GM12878 (cell line): ENCODE measurements around the gene OTOG. TPM values are rescaled to one million over a fixed set of nuclear protein-coding genes. Genes with fewer than 3 reads are reported as not detected.

Experiments
- ATAC-seq: fragments of 200-7000 bp; cut with Tn5 transposase; 3 replicates; pipeline ENCODE4 v1.9.1; 2020; ENCODE audit warnings: mild to moderate bottlenecking, moderate library complexity
- BruUV-seq: library from RNA; stranded (reverse); fragments of 400-500 nt; replicated peaks from 2 replicates; lab custom pipeline; 2021; lab: Mats Ljungman, UMichigan
- CTCF ChIA-PET: fragments of 300-600 bp; sonication (Branson Sonifier 250); formaldehyde crosslinking; extraction: SDS; loops from one replicate; lab custom pipeline; 2021; ENCODE audit warnings: inconsistent platforms; lab: Yijun Ruan, JAX
- POLR2A ChIA-PET: fragments of 350-600 bp; formaldehyde crosslinking; extraction: SDS; loops from one replicate; lab custom pipeline; 2021; ENCODE audit warnings: inconsistent platforms; lab: Charles Lee
- RAD21 ChIA-PET: fragments of 300-600 bp; sonication (Branson Sonifier 250); formaldehyde crosslinking; loops from one replicate; lab custom pipeline; 2023; ENCODE audit warnings: antibody characterized with exemption; ENCODE audit not compliant: unreplicated experiment; lab: Charles Lee
- SMC1A ChIA-PET: fragments of 300-600 bp; sonication (Branson Sonifier 250); formaldehyde crosslinking; loops from one replicate; lab custom pipeline; 2023; ENCODE audit not compliant: unreplicated experiment, uncharacterized antibody; lab: Charles Lee
- DNase-seq: peaks from one replicate; pipeline ENCODE4 v3.0.0-alpha.2; 2011; ENCODE audit warnings: low read depth, low spot score
- FAIRE-seq: peaks from 3 replicates; lab custom pipeline; 2011; peaks lifted over from hg19 to GRCh38; lab: Jason Lieb, UNC
- H2AFZ ChIP-seq: 2 replicates; pipeline ENCODE4 v1.6.0; 2011; ENCODE audit warnings: low read depth, low read length, control low read depth; ENCODE audit not compliant: control insufficient read depth
- H3K27ac ChIP-seq: 2 replicates; pipeline ENCODE4 v1.5.1; 2011; ENCODE audit warnings: control low read depth; ENCODE audit not compliant: control insufficient read depth, insufficient read depth
- H3K27me3 ChIP-seq, 2 experiments: replicated peaks in 1 of 2; 2 replicates each; pipeline versions ENCODE4 v1.6.0 to v1.6.1; 2011; ENCODE audit warnings: low read length in 1 of 2; ENCODE audit not compliant: control insufficient read depth in 2 of 2, insufficient read depth in 2 of 2
- H3K36me3 ChIP-seq, 2 experiments: 2 replicates each; pipeline ENCODE4 v1.5.1; 2011; ENCODE audit warnings: low read length in 1 of 2; ENCODE audit not compliant: control insufficient read depth in 2 of 2, insufficient read depth in 2 of 2
- H3K4me1 ChIP-seq: 2 replicates; pipeline ENCODE4 v1.6.1; 2011; ENCODE audit warnings: mild to moderate bottlenecking, low read length, moderate library complexity, mixed read lengths; ENCODE audit not compliant: control insufficient read depth, insufficient read depth
- H3K4me2 ChIP-seq: 2 replicates; pipeline ENCODE4 v1.6.0; 2011; ENCODE audit warnings: control low read depth; ENCODE audit not compliant: control insufficient read depth, insufficient read depth
- H3K4me3 ChIP-seq: fragments of 200-600 bp; sonication (generic); 2 replicates; pipeline ENCODE4 v1.5.1; 2016
- H3K79me2 ChIP-seq: 2 replicates; pipeline ENCODE4 v1.6.0; 2011; ENCODE audit warnings: low read length; ENCODE audit not compliant: control insufficient read depth, insufficient read depth
- H3K9ac ChIP-seq: 2 replicates; pipeline ENCODE4 v1.8.0; 2011; ENCODE audit warnings: low read length, control low read depth, mixed read lengths; ENCODE audit not compliant: control insufficient read depth, insufficient read depth
- H3K9me3 ChIP-seq: replicated peaks from 3 replicates; pipeline ENCODE4 v1.5.1; 2011; ENCODE audit warnings: mild to moderate bottlenecking, low read length; ENCODE audit not compliant: control insufficient read depth, insufficient read depth
- H4K20me1 ChIP-seq: 2 replicates; pipeline ENCODE4 v1.6.0; 2011; ENCODE audit not compliant: control insufficient read depth, insufficient read depth
- ATF7 ChIP-seq: fragments of 450-650 bp; IDR thresholded peaks from 2 replicates; pipeline ENCODE4 v1.6.1; 2016; ENCODE audit warnings: low read depth, mild to moderate bottlenecking
- CHD4 ChIP-seq: fragments of 200-600 bp; sonication (generic); IDR thresholded peaks from 2 replicates; pipeline ENCODE4 v1.6.1; 2016; ENCODE audit warnings: mild to moderate bottlenecking
- CTCF ChIP-seq, 3 experiments: IDR thresholded peaks in 2 of 3; conservative IDR thresholded peaks in 1 of 3; 2 replicates each; pipeline ENCODE4 v1.5.1; 2011; ENCODE audit warnings: low read depth in 3 of 3, low read length in 3 of 3, mild to moderate bottlenecking in 3 of 3, control low read depth in 2 of 3, moderate library complexity in 2 of 3, inconsistent platforms in 1 of 3, mixed read lengths in 1 of 3; ENCODE audit not compliant: control insufficient read depth in 2 of 3, insufficient read depth in 1 of 3; ENCODE audit errors: extremely low read depth in 1 of 3
- FOXM1 ChIP-seq: IDR thresholded peaks from 2 replicates; pipeline ENCODE4 v1.6.1; 2012; ENCODE audit warnings: low read depth, mild to moderate bottlenecking, inconsistent platforms, low read length, moderate library complexity
- HDAC2 ChIP-seq: fragments of 200-600 bp; sonication (generic); IDR thresholded peaks from 2 replicates; pipeline ENCODE4 v1.6.1; 2017
- IKZF2 ChIP-seq, 2 experiments: fragments of 450-650 bp; IDR thresholded peaks; 2 replicates each; pipeline ENCODE4 v1.6.1; 2017; ENCODE audit warnings: mild to moderate bottlenecking in 2 of 2, moderate library complexity in 2 of 2
- IRF5 ChIP-seq: fragments of 450-650 bp; IDR thresholded peaks from 2 replicates; pipeline ENCODE4 v1.6.1; 2017; ENCODE audit warnings: borderline replicate concordance
- MTA2 ChIP-seq: fragments of 450-650 bp; IDR thresholded peaks from 2 replicates; pipeline ENCODE4 v1.6.1; 2016; ENCODE audit warnings: low read depth, mild to moderate bottlenecking, moderate library complexity
- MYB ChIP-seq: fragments of 150-350 bp; IDR thresholded peaks from 2 replicates; pipeline ENCODE4 v1.6.1; 2014; ENCODE audit warnings: mild to moderate bottlenecking, low read depth, low read length, borderline replicate concordance
- NFIC ChIP-seq: IDR thresholded peaks from 2 replicates; pipeline ENCODE4 v1.6.1; 2012; ENCODE audit warnings: low read depth, mild to moderate bottlenecking, inconsistent platforms, low read length, moderate library complexity
- NKRF ChIP-seq: fragments of 450-650 bp; conservative IDR thresholded peaks from 2 replicates; pipeline ENCODE4 v1.6.1; 2017; ENCODE audit warnings: mild to moderate bottlenecking, moderate library complexity
- PML ChIP-seq: IDR thresholded peaks from 2 replicates; pipeline ENCODE4 v1.6.1; 2012; ENCODE audit warnings: low read length, inconsistent platforms
- RELA ChIP-seq: fragments of 450-650 bp; IDR thresholded peaks from 2 replicates; pipeline ENCODE4 v1.8.0; 2014; ENCODE audit warnings: borderline replicate concordance; ENCODE audit not compliant: partially characterized antibody
- SUZ12 ChIP-seq: fragments of 200-600 bp; sonication (generic); IDR thresholded peaks from one replicate; pipeline ENCODE4 v1.6.1; 2018; ENCODE audit warnings: antibody characterized with exemption, mild to moderate bottlenecking; ENCODE audit not compliant: unreplicated experiment
- TAF1 ChIP-seq: IDR thresholded peaks from 2 replicates; pipeline ENCODE4 v1.6.1; 2011; ENCODE audit warnings: mild to moderate bottlenecking, low read depth, low read length, borderline replicate concordance
- TARDBP ChIP-seq: IDR thresholded peaks from 2 replicates; pipeline ENCODE4 v1.6.1; 2016; ENCODE audit warnings: borderline replicate concordance
- ZNF207 ChIP-seq: fragments of 450-650 bp; IDR thresholded peaks from 2 replicates; pipeline ENCODE4 v1.6.1; 2014; ENCODE audit warnings: antibody characterized with exemption, mild to moderate bottlenecking, borderline replicate concordance
- WGBS: methylation state at CpG from one replicate; pipeline ENCODE4 v1.1.6; 2016; ENCODE audit warnings: low lambda C conversion rate; ENCODE audit not compliant: insufficient replicate concordance, insufficient coverage; ENCODE audit errors: missing lambda C conversion rate; 5-methylcytosine and 5-hydroxymethylcytosine counted together
- in situ Hi-C: fragments of 300-500 bp; cut with MboI; formaldehyde crosslinking; loops from 9 replicates; pipeline ENCODE4 v1.14.3; 2018; ENCODE audit warnings: mixed read lengths
- intact Hi-C: fragments of 100-400 bp; cut with micrococcal nuclease; formaldehyde crosslinking; loops from one replicate; pipeline ENCODE4 v1.14.2; 2022; ENCODE audit not compliant: unreplicated experiment
- polyA plus RNA-seq, 11 experiments: library from polyadenylated mRNA; depleted of rRNA in 4 of 11; unstranded in 6 of 11; stranded (reverse) in 5 of 11; fragments of >200 nt; fragmentation: Nextera tagmentation in 4 of 11; fragmentation: Illumina TruSeq in 1 of 11; extraction: Ambion mirVana in 4 of 11; extraction: Trizol in 1 of 11; gene quantifications; 1 replicate in 1 of 11; 2 replicates in 10 of 11; pipeline versions ENCODE4 v1.2.1 to v1.2.3, GENCODE V29; 2011 to 2016; ENCODE audit warnings: inconsistent platforms in 2 of 11, missing spikeins in 2 of 11, low read depth in 1 of 11
- total RNA-seq, 4 experiments: library from RNA; depleted of rRNA in 3 of 4; stranded (reverse); fragments of >200 nt in 3 of 4; fragmentation: Illumina TruSeq in 1 of 4; extraction: Trizol in 1 of 4; gene quantifications; 2 replicates each; pipeline versions ENCODE4 v1.2.1 to v1.2.3, GENCODE V29; 2013 to 2021

OTOG gene
- total and polyA plus RNA-seq, 10 of the 15 experiments (the other 5 are each of a cell fraction or from before 2014, with no cell fraction given), result not detected

- FAIRE-seq, result no peak
- TF ChIP-seq SUZ12 (no peak), CTCF (IDR thresholded peaks at IDR 0.05 in 2 of 3, conservative IDR thresholded peaks at IDR 0.05 in 1 of 3; ENCODE audit: control insufficient read depth in 2 of 3, extremely low read depth in 1 of 3, insufficient read depth in 1 of 3, low read depth in 3 of 3, low read length in 3 of 3) (no peak), MTA2 (no peak), PML (no peak), ATF7 (no peak), IKZF2 (IDR thresholded peaks at IDR 0.05) (no peak), NFIC (no peak), IRF5 (no peak), RELA (no peak), NKRF (no peak), TARDBP (no peak), ZNF207 (no peak), CHD4 (no peak), HDAC2 (no peak), TAF1 (no peak), MYB (no peak), FOXM1 (no peak)
Observed at GRCh38 chr11:17645190-17645970, 98.3 kb downstream of the OTOG start.

More at GRCh38 chr11:17645190-17645970, 98.3 kb downstream of the OTOG start:
- Histone ChIP-seq H3K4me2 (no peak overlapping the region), H3K4me1 (no peaks in the 10 kb centered on the region), H3K4me3 (no peak overlapping the region), H3K27ac (no peak overlapping the region), H3K27me3 (peaks cover 0 to 3% of the 10 kb centered on the region in 2 experiments; a peak in 3 of 4 replicates), H2AFZ (no peak overlapping the region), H4K20me1 (no peaks in the 10 kb centered on the region; the same call in 1 of the 2 replicates), H3K9ac (no peak overlapping the region), H3K79me2 (no peaks in the 10 kb centered on the region), H3K9me3 (no peaks in the 10 kb centered on the region), H3K36me3 (no peaks in the 10 kb centered on the region)
- intact Hi-C loops, result no loop called here
- in situ Hi-C loops, result no loop called here
- WGBS, result 29% methylated on average over 15 of the region's 15 CpGs
- no TSS peak for BruUV-seq
- ChIA-PET SMC1A (interaction anchor here (0.6 kb wide), 1 partner anchor 16 kb away, joined by 5 read pairs; no protein-coding TSS in a partner anchor), POLR2A (no interaction called here), RAD21 (no interaction called here), CTCF (interaction anchor here (1.0 kb wide), 1 partner anchor 86 kb away, joined by 5 read pairs; no protein-coding TSS in a partner anchor)
- ATAC-seq (no peak), DNase-seq (no peak)
